GM23248 (cell line): ENCODE data around the gene USP24. TPM values are rescaled to one million over a fixed set of nuclear protein-coding genes. Genes with fewer than 3 reads are reported as not detected.

Experiments used
- DNase-seq: peaks from one replicate; pipeline ENCODE4 v3.0.0-alpha.2; 2015
- H2AFZ ChIP-seq: fragments of 200-600 bp; sonication (generic); 2 replicates; pipeline ENCODE4 v1.6.1; 2016; ENCODE audit warnings: antibody characterized with exemption
- H3F3A ChIP-seq: fragments of 200-600 bp; sonication (generic); 2 replicates; pipeline ENCODE4 v1.6.1; 2016; ENCODE audit warnings: mild to moderate bottlenecking, antibody characterized with exemption, mixed run types; ENCODE audit not compliant: insufficient read depth
- H3K27ac ChIP-seq: fragments of 200-600 bp; sonication (generic); 2 replicates; pipeline ENCODE4 v1.5.1; 2016; ENCODE audit warnings: mild to moderate bottlenecking
- H3K27me3 ChIP-seq: fragments of 200-600 bp; sonication (generic); replicated peaks from 2 replicates; pipeline ENCODE4 v1.6.1; 2016; ENCODE audit warnings: mild to moderate bottlenecking; ENCODE audit not compliant: insufficient read depth
- H3K36me3 ChIP-seq: fragments of 200-600 bp; sonication (generic); 2 replicates; pipeline ENCODE4 v1.6.1; 2016; ENCODE audit warnings: low read depth, mild to moderate bottlenecking
- H3K4me1 ChIP-seq: fragments of 200-600 bp; sonication (generic); 2 replicates; pipeline ENCODE4 v1.6.1; 2016; ENCODE audit warnings: mild to moderate bottlenecking; ENCODE audit not compliant: insufficient read depth
- H3K4me2 ChIP-seq: fragments of 200-600 bp; sonication (generic); one replicate; pipeline ENCODE4 v1.6.1; 2016; ENCODE audit warnings: mild to moderate bottlenecking; ENCODE audit not compliant: unreplicated experiment
- H3K4me3 ChIP-seq: fragments of 200-600 bp; sonication (generic); 2 replicates; pipeline ENCODE4 v1.5.1; 2016; ENCODE audit warnings: mild to moderate bottlenecking
- H3K79me2 ChIP-seq: fragments of 200-600 bp; sonication (generic); 2 replicates; pipeline ENCODE4 v1.6.1; 2016; ENCODE audit warnings: mild to moderate bottlenecking; ENCODE audit not compliant: insufficient read depth
- H3K9ac ChIP-seq: fragments of 200-600 bp; sonication (generic); 2 replicates; pipeline ENCODE4 v1.6.1; 2016; ENCODE audit warnings: mild to moderate bottlenecking
- H3K9me2 ChIP-seq: fragments of 200-600 bp; sonication (generic); 2 replicates; pipeline ENCODE4 v1.6.1; 2016; ENCODE audit warnings: mixed run types, mild to moderate bottlenecking, moderate library complexity; ENCODE audit not compliant: insufficient read depth
- H3K9me3 ChIP-seq: fragments of 200-600 bp; sonication (generic); one replicate; pipeline ENCODE4 v1.6.1; 2017; ENCODE audit warnings: low read depth
- H4K20me1 ChIP-seq: fragments of 200-600 bp; sonication (generic); 2 replicates; pipeline ENCODE4 v1.6.0; 2016; ENCODE audit not compliant: insufficient read depth
- EZH2 ChIP-seq: fragments of 200-600 bp; sonication (generic); IDR thresholded peaks from 2 replicates; pipeline ENCODE4 v1.6.1; 2018; ENCODE audit warnings: antibody characterized with exemption, mild to moderate bottlenecking; ENCODE audit not compliant: insufficient read depth, poor library complexity, severe bottlenecking
- EZH2phosphoT487 ChIP-seq: fragments of 200-600 bp; sonication (generic); IDR thresholded peaks from 2 replicates; pipeline ENCODE4 v1.6.1; 2018; ENCODE audit warnings: antibody characterized with exemption, moderate library complexity, mild to moderate bottlenecking, low read depth; ENCODE audit not compliant: insufficient read depth
- WGBS, 2 experiments: methylation state at CpG; one replicate each; pipeline ENCODE4 v1.1.6; 2015 to 2017; ENCODE audit warnings: low lambda C conversion rate in 2 of 2, low coverage in 1 of 2; ENCODE audit errors: missing lambda C conversion rate in 2 of 2; 5-methylcytosine and 5-hydroxymethylcytosine counted together
- in situ Hi-C: fragments of 300-500 bp; cut with MboI; formaldehyde crosslinking; loops from 2 replicates; pipeline ENCODE4 v1.15.0; 2020
- polyA plus RNA-seq: library from polyadenylated mRNA; unstranded; fragments of >200 nt; fragmentation: Nextera tagmentation; extraction: Ambion mirVana; gene quantifications from 2 replicates; pipeline ENCODE4 v1.2.1, GENCODE V29; 2016
- total RNA-seq: library from RNA; depleted of rRNA; stranded (reverse); fragments of >200 nt; shearing (Covaris generic); gene quantifications from 2 replicates; pipeline ENCODE4 v1.2.3, GENCODE V29; 2014

Gene USP24
- total and polyA plus RNA-seq, 2 experiments from 2014 or later: 3.3 to 16.3 TPM

DNA sequence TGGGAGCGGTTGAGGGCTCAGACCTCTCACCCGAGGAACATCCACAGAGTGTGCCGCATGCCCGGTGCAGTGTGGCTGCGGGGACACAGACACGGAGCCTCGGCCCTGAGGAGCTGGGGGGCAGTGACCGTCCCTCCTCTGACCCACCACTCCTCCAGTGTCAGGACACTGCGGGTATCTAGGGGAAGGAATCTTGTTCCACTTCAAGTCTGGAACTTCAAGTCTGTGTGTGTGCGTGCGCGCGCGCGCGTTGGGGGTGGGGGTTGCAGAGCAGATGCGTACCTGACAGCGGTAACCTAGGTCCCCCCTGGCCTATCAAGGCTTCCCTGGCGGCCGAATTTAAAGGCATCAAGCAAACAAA is 158.6 kb downstream of the USP24 start:
- no peak overlapping the region for H3K9ac ChIP-seq
- H3K79me2 ChIP-seq: no peaks in the 10 kb centered on the region
- in situ Hi-C loops: no loop called here
- H4K20me1 ChIP-seq: no peaks in the 10 kb centered on the region
- no peak for DNase-seq
- no peak overlapping the region for H3K4me3 ChIP-seq
- no peak overlapping the region for H3K27ac ChIP-seq
- H3K36me3 ChIP-seq: no peaks in the 10 kb centered on the region
- no peak overlapping the region for H2AFZ ChIP-seq
- H3K9me2 ChIP-seq: no peaks in the 10 kb centered on the region
- H3K9me3 ChIP-seq: no peaks in the 10 kb centered on the region
- no peaks in the 10 kb centered on the region for H3K27me3 ChIP-seq
- no peak overlapping the region for H3K4me2 ChIP-seq
- H3F3A ChIP-seq: no peaks in the 10 kb centered on the region
- no peak for TF ChIP-seq EZH2phosphoT487
- no peak for TF ChIP-seq EZH2
- no peaks in the 10 kb centered on the region for H3K4me1 ChIP-seq
- WGBS, 2 experiments: 86 to 94% methylated on average over 15 to 20 of the region's 20 CpGs

DNA sequence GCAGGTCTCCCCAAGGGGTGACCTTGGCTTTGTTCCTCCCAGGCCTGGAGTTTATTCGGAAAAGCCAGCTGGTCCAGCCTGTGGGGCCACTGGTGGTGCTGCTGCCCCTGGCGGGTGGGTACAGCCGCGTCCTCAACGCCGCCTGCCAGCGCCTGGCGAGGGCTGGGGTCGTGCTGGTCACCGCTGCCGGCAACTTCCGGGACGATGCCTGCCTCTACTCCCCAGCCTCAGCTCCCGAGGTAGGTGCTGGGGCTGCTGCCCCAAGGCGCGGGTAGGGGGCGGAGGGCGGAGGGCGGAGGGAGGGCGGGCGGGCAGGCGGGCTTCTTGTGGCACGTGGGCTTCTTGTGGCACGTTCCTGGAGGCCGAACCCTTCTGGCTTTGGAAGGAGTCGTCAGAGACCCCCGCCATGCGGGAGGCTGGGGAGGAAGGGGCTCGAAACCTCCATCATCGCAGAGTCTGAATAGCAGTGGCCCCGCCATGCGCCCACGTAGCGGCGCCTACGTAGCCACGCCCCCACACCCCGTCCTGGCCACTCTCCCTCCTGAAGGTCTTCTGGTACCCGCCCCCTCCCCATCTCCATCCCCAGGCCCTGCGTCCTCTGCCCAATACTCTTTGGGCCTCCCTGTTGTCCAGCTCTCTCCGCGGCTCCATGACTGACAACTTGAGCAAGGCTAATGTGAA is 159.1 kb downstream of the USP24 start:
- no peaks in the 10 kb centered on the region for H3K79me2 ChIP-seq
- no peak overlapping the region for H3K9ac ChIP-seq
- no peak overlapping the region for H3K4me3 ChIP-seq
- no peaks in the 10 kb centered on the region for H3K4me1 ChIP-seq
- H3K9me2 ChIP-seq: no peaks in the 10 kb centered on the region
- H2AFZ ChIP-seq: no peak overlapping the region
- H3K9me3 ChIP-seq: no peaks in the 10 kb centered on the region
- TF ChIP-seq EZH2: no peak
- no peak for TF ChIP-seq EZH2phosphoT487
- 92 to 94% methylated on average over 19 to 41 of the region's 42 CpGs for WGBS, 2 experiments
- no peak overlapping the region for H3K4me2 ChIP-seq
- DNase-seq: no peak
- in situ Hi-C loops: no loop called here
- H4K20me1 ChIP-seq: no peaks in the 10 kb centered on the region
- no peak overlapping the region for H3K27ac ChIP-seq
- no peaks in the 10 kb centered on the region; the same call in 1 of the 2 replicates for H3K27me3 ChIP-seq
- H3K36me3 ChIP-seq: no peaks in the 10 kb centered on the region
- no peaks in the 10 kb centered on the region for H3F3A ChIP-seq

GRCh38 chr1:55055084-55055882 is 159.9 kb downstream of the USP24 start:
- in situ Hi-C loops: no loop called here
- Histone ChIP-seq H4K20me1 (no peaks in the 10 kb centered on the region), H3K36me3 (no peaks in the 10 kb centered on the region), H3K9ac (no peak overlapping the region), H3K27ac (no peak overlapping the region), H3K9me2 (no peaks in the 10 kb centered on the region), H3K27me3 (no peaks in the 10 kb centered on the region; the same call in 1 of the 2 replicates), H3K4me1 (no peaks in the 10 kb centered on the region), H3K9me3 (no peaks in the 10 kb centered on the region), H3K79me2 (no peaks in the 10 kb centered on the region), H2AFZ (no peak overlapping the region), H3K4me2 (no peak overlapping the region), H3F3A (no peaks in the 10 kb centered on the region), H3K4me3 (no peak overlapping the region)
- WGBS, 2 experiments: 78 to 82% methylated on average over 12 of the region's 12 CpGs
- peak; percentile 15 for DNase-seq
- TF ChIP-seq EZH2 (no peak), EZH2phosphoT487 (no peak)

DNA sequence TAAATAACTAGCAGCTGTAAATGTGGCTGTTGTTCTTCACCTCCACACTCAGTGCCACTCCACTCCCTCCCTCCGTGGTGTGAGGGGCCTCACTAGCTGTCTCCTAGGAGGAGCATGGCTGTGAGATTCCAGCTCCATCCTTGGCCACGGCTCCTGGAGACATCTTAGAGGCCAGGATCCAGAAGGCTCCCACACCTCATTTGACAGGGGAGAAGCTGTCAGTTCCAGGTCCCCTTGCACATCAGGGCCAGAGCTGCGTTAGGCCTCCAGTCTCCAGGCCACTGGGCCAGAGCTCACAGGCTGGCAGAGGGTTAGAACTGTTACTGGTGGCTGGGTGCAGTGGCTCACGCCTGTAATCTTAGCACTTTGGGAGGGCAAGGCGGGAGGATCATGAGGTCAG is 160.8 kb downstream of the USP24 start:
- H3K4me1 ChIP-seq: no peaks in the 10 kb centered on the region
- H4K20me1 ChIP-seq: no peaks in the 10 kb centered on the region
- no peaks in the 10 kb centered on the region; the same call in 1 of the 2 replicates for H3K27me3 ChIP-seq
- WGBS, 2 experiments: 86 to 87% methylated on average over 5 of the region's 5 CpGs
- H2AFZ ChIP-seq: no peak overlapping the region
- in situ Hi-C loops: no loop called here
- H3F3A ChIP-seq: no peaks in the 10 kb centered on the region
- no peak overlapping the region for H3K4me3 ChIP-seq
- H3K9me2 ChIP-seq: no peaks in the 10 kb centered on the region
- no peak overlapping the region for H3K27ac ChIP-seq
- H3K9me3 ChIP-seq: no peaks in the 10 kb centered on the region
- H3K9ac ChIP-seq: no peak overlapping the region
- no peaks in the 10 kb centered on the region for H3K36me3 ChIP-seq
- TF ChIP-seq EZH2phosphoT487 (no peak), EZH2 (no peak)
- no peak overlapping the region for H3K4me2 ChIP-seq
- DNase-seq: no peak
- no peaks in the 10 kb centered on the region for H3K79me2 ChIP-seq
